Measurements from ENCODE around the gene NEU2. TPM values are rescaled to one million over a fixed set of nuclear protein-coding genes. Genes with fewer than 3 reads are reported as not detected.

Gene NEU2
- total RNA-seq, 4 donors from 2014 or later = not detected

DNA sequence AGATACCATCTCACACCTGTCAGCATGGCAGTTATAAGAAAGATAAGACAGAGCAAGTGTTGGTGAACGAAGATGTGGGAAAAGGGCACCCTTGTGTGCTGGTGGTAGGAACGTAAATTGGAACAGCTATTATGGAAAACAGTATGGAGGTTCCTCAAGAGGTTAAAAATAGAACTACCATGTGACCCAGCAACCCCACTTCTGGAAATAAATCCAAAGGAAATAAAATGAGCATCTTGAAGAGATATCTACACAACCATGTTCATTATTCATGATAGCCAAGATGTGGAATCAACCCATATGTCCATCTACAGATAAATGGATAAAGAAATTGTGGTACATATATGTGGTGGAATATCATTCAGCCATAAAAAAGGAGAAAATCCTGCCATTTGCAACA, 46.3 kb upstream of the NEU2 start:
- H3K27me3 ChIP-seq = peaks cover 0 to 2% (median 0%) of the 10 kb centered on the region in 3 donors
- in situ Hi-C loops (cut with MboI; ENCODE audit: low sequenced_read_pairs in 4 of 4) = no loop called here
- intact Hi-C loops (cut with DNase I; ENCODE audit: low total_unique reads) = no loop called here

DNA sequence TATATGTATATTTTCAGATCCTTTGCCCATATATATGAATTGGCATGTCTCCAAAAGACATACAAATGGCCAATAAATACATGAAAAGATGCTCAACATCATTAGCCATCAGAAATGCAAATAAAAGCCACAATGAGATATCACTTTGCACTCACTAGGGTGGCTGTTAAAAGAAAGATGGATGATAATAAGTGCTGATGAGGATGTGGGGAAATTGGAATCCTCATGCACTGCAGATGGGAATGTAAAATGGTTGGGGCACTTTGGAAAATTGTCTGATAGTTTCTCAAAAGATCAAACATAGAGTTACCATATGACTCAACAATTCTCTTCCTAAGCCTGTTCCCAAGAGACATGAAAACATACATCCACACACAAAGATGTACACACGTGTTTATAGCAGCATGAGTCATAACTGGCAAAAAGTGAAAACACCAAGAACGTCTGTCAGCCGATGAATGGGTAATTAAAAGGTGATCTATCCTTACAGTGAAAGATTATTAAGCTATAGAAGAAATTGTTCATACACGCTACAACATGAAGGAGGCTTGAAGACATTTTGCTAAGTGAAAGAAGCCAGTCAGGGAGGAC, 39.1 kb upstream of the NEU2 start:
- no peaks in the 10 kb centered on the region for H3K36me3 ChIP-seq
- no peaks in the 10 kb centered on the region for H3K27me3 ChIP-seq
- H3K4me3 ChIP-seq = no peak overlapping the region
- H3K4me1 ChIP-seq = no peaks in the 10 kb centered on the region
- no peak for ATAC-seq
- DNase-seq = no peak
- in situ Hi-C loops (cut with MboI; ENCODE audit: low sequenced_read_pairs in 4 of 4) (no loop called here), intact Hi-C loops (cut with DNase I; ENCODE audit: low total_unique reads) (no loop called here)
- no peak overlapping the region for H3K27ac ChIP-seq
- TF ChIP-seq POLR2A (IDR thresholded peaks at IDR 0.05) = no peak
- TF ChIP-seq CTCF (IDR thresholded peaks at IDR 0.05 in 4 of 5, conservative IDR thresholded peaks at IDR 0.05 in 1 of 5) = no peak
- no peaks in the 10 kb centered on the region for H3K9me3 ChIP-seq

More for the DNA sequence above, 46.3 kb upstream of the NEU2 start:
- DNase-seq (no peak), ATAC-seq (no peak)
- Histone ChIP-seq H3K27ac (no peak overlapping the region), H3K36me3 (no peaks in the 10 kb centered on the region), H3K4me1 (no peaks in the 10 kb centered on the region), H3K9me3 (no peaks in the 10 kb centered on the region), H3K4me3 (no peak overlapping the region)
- no peak for TF ChIP-seq POLR2A (IDR thresholded peaks at IDR 0.05)

- DNase-seq (no peak), ATAC-seq (no peak)
- Histone ChIP-seq H3K9me3 (no peaks in the 10 kb centered on the region), H3K4me1 (no peaks in the 10 kb centered on the region), H3K4me3 (no peak overlapping the region), H3K27ac (no peak overlapping the region), H3K36me3 (no peaks in the 10 kb centered on the region), H3K27me3 (no peaks in the 10 kb centered on the region)
- TF ChIP-seq POLR2A (IDR thresholded peaks at IDR 0.05) (no peak), CTCF (IDR thresholded peaks at IDR 0.05 in 4 of 5, conservative IDR thresholded peaks at IDR 0.05 in 1 of 5) (no peak)
- in situ Hi-C loops (cut with MboI; ENCODE audit: low sequenced_read_pairs in 4 of 4) (no loop called here), intact Hi-C loops (cut with DNase I; ENCODE audit: low total_unique reads) (no loop called here)
Observed at GRCh38 chr2:232994446-232994845, 38.0 kb upstream of the NEU2 start.

DNA sequence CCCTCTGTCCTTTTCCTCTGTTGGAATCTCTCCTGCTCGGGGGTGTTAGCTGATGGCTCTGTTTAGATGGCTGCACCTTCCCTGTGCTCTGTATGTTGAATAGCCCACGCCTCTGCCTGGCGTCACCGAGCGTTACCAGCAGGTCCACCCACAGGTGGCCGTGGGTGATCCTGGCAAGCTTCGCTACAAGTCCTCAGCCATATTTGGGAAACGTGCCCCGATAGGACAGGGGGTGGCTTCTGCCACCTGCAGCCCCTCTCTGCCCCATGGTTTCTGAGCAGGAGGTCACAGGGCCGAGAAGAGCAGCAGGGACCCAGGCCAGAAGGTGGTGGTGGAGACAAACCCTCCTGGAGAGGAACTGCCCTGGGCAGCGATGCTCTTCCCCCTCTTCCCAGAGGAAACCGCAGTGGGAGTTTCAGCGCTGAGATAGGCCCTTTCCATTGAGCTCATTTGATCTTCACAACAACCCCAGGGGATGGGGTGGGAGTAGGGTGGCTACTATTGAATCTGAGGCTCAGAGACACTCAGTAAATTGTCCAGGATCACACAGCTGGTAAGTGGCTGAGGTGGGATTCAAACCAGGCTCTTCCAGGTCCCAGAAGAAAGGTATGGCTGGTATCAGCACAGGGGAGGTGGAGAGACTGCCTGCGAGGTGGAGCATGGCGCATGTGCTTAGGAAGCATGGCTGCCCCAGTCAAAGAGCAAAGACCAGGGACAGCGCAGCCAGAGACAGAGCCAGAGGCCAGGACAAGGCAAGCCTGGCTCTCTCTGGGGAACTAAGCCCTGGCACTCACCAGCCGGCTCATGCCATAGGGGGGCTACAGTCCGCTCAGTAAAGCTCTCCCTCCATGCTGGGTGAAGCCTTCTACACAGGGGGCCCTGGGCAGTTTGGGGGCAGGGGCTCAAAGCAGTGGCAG, 34.5 kb upstream of the NEU2 start:
- Histone ChIP-seq H3K4me3 (no peak overlapping the region), H3K27me3 (no peaks in the 10 kb centered on the region), H3K27ac (no peak overlapping the region), H3K4me1 (no peaks in the 10 kb centered on the region), H3K36me3 (no peaks in the 10 kb centered on the region), H3K9me3 (no peaks in the 10 kb centered on the region)
- intact Hi-C loops (cut with DNase I; ENCODE audit: low total_unique reads) = no loop called here
- no peak for DNase-seq
- ATAC-seq = no peak
- in situ Hi-C loops (cut with MboI; ENCODE audit: low sequenced_read_pairs in 4 of 4) = no loop called here
- no peak for TF ChIP-seq POLR2A (IDR thresholded peaks at IDR 0.05)
- TF ChIP-seq CTCF (IDR thresholded peaks at IDR 0.05 in 4 of 5, conservative IDR thresholded peaks at IDR 0.05 in 1 of 5) = no peak

DNA sequence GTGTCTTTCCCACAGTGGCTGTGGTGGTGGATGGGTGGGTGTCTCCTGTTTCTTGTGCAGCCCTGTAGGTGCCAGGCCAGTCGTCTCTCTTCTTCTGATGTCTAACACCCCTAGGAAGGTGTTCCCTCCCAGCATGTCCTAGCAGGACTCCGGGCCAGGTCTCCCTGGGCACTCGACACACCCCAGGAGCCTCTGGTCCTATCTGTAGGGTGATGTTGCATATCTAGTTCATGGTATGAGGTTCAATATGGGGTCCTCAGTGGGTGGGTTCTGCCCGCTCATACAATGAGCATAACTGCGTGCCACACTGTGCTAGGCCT, 33.8 kb upstream of the NEU2 start:
- Histone ChIP-seq H3K27ac (no peak overlapping the region), H3K27me3 (no peaks in the 10 kb centered on the region), H3K4me3 (no peak overlapping the region), H3K9me3 (no peaks in the 10 kb centered on the region), H3K36me3 (no peaks in the 10 kb centered on the region), H3K4me1 (no peaks in the 10 kb centered on the region)
- intact Hi-C loops (cut with DNase I; ENCODE audit: low total_unique reads) = no loop called here
- no peak for DNase-seq
- TF ChIP-seq POLR2A (IDR thresholded peaks at IDR 0.05) = no peak
- no peak for TF ChIP-seq CTCF (IDR thresholded peaks at IDR 0.05 in 4 of 5, conservative IDR thresholded peaks at IDR 0.05 in 1 of 5)
- ATAC-seq = no peak
- in situ Hi-C loops (cut with MboI; ENCODE audit: low sequenced_read_pairs in 4 of 4) = no loop called here
